ENCODE data around the gene ARAP2.

Gene ARAP2

GRCh38 chr4:36218121-36218520, 26.2 kb downstream of the ARAP2 start:
- DNase-seq = no peak

- no peak for DNase-seq
Measured at GRCh38 chr4:36215627-36216026, 28.7 kb downstream of the ARAP2 start.

GRCh38 chr4:36214735-36215485, 29.4 kb downstream of the ARAP2 start:
- no peak for DNase-seq

- DNase-seq = no peak
Measured at GRCh38 chr4:36213977-36214376, 30.3 kb downstream of the ARAP2 start.

- no peak for DNase-seq
Measured at GRCh38 chr4:36211084-36211483, 33.2 kb downstream of the ARAP2 start.

- no peak for DNase-seq
Measured at GRCh38 chr4:36209941-36210649, 34.2 kb downstream of the ARAP2 start.

GRCh38 chr4:36208893-36209473, 35.3 kb downstream of the ARAP2 start:
- DNase-seq = no peak

- no peak for DNase-seq
Measured at GRCh38 chr4:36207831-36208520, 36.3 kb downstream of the ARAP2 start.

GRCh38 chr4:36207367-36207766, 36.9 kb downstream of the ARAP2 start:
- no peak for DNase-seq

- no peak for DNase-seq
Measured at GRCh38 chr4:36206603-36207311, 37.6 kb downstream of the ARAP2 start.

- no peak for DNase-seq
Measured at GRCh38 chr4:36206012-36206411, 38.3 kb downstream of the ARAP2 start.

GRCh38 chr4:36198861-36199260, 45.5 kb downstream of the ARAP2 start:
- no peak for DNase-seq

GRCh38 chr4:36198068-36198808, 46.1 kb downstream of the ARAP2 start:
- DNase-seq = no peak

GRCh38 chr4:36197501-36197900, 46.8 kb downstream of the ARAP2 start:
- no peak for DNase-seq

GRCh38 chr4:36196145-36196913, 48.0 kb downstream of the ARAP2 start:
- DNase-seq = no peak

- DNase-seq = no peak
Measured at GRCh38 chr4:36192922-36193321, 51.4 kb downstream of the ARAP2 start.

- no peak for DNase-seq
Measured at GRCh38 chr4:36189511-36190226, 54.6 kb downstream of the ARAP2 start.

- peak in 1 of 2 experiments; percentile 2 for DNase-seq
Measured at GRCh38 chr4:36187723-36188333, 56.5 kb downstream of the ARAP2 start.

- DNase-seq = no peak
Measured at GRCh38 chr4:36183665-36184393, 60.5 kb downstream of the ARAP2 start.
